MM.1S (cell line): ENCODE measurements around the gene GRN.
"Not testable (repeated sequence)": the region's sequence is repeated elsewhere in the genome, so short reads cannot be mapped to it uniquely, and the experiment has no call there.

Experiments used
- CTCF ChIP-seq: fragments of 300-600 bp; sonication (generic); IDR thresholded peaks from 2 replicates; pipeline ENCODE4 v1.5.1; 2016; ENCODE audit warnings: antibody characterized with exemption, low read length, mixed read lengths
- EZH2 ChIP-seq: fragments of 300-600 bp; sonication (generic); optimal IDR thresholded peaks from 2 replicates; pipeline ENCODE3; 2017; ENCODE audit warnings: low read depth, mild to moderate bottlenecking, antibody characterized with exemption, low read length, mixed read lengths

DNA sequence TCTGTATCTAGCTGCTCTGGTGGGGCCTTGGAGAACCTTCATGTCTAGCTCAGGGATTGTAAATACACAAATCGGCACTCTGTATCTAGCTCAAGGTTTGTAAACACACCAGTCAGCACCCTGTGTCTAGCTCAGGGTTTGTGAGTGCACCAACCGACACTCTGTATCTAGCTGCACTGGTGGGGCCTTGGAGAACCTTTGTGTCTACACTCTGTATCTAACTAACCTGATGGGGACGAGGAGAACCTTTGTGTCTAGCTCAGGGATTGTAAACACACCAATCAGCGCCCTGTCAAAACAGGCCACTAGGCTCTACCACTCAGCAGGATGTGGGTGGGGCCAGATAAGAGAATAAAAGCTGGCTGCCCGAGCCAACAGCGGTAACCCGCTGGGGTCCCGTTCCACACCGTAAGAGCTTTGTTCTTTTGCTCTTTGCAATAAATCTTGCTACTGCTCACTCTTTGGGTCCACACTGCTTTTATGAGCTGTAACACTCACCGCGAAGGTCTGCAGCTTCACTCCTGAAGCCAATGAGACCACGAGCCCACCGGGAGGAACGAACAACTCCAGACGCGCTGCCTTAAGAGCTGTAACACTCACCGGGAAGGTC, 24.4 kb downstream of the GRN start:
- not testable (repeated sequence) for TF ChIP-seq CTCF, EZH2
